Measurements from ENCODE around the gene ROR2.

The ROR2 gene

GRCh38 chr9:91920630-91921350 lies 29.2 kb downstream of the ROR2 start:
- H3F3A ChIP-seq (ENCODE audit: insufficient read depth) = no peaks in the 10 kb centered on the region
- no peak overlapping the region for H2AFZ ChIP-seq (ENCODE audit: low read depth, low read length, severe bottlenecking)
- no peaks in the 10 kb centered on the region for H3K36me3 ChIP-seq (ENCODE audit: low read length)
- TF ChIP-seq CTCF (IDR thresholded peaks at IDR 0.05; ENCODE audit: insufficient read depth, low read length, poor library complexity, severe bottlenecking) (no peak), EZH2phosphoT487 (conservative IDR thresholded peaks at IDR 0.05; ENCODE audit: low read length) (no peak)
- no peaks in the 10 kb centered on the region for H3K27me3 ChIP-seq (ENCODE audit: low read length)
- H3K4me3 ChIP-seq (ENCODE audit: insufficient read depth, low read length, poor library complexity, severe bottlenecking) = no peak overlapping the region
- no peak overlapping the region for H3K27ac ChIP-seq (ENCODE audit: low read depth, low read length)
- no peaks in the 10 kb centered on the region for H3K79me2 ChIP-seq (ENCODE audit: insufficient read depth, low read length)
- H4K20me1 ChIP-seq (ENCODE audit: low read depth, low read length) = no peaks in the 10 kb centered on the region
- H3K9ac ChIP-seq (ENCODE audit: low read length) = no peak overlapping the region
- no peaks in the 10 kb centered on the region for H3K9me3 ChIP-seq (ENCODE audit: insufficient read depth, low read length)
- no peaks in the 10 kb centered on the region for H3K9me2 ChIP-seq (replicated peaks; ENCODE audit: insufficient read depth, low read length)
- no peak overlapping the region for H3K4me2 ChIP-seq (ENCODE audit: low read depth, low read length, poor library complexity, severe bottlenecking)

GRCh38 chr9:91919621-91920020 lies 30.4 kb downstream of the ROR2 start:
- no peak overlapping the region for H3K4me3 ChIP-seq (ENCODE audit: insufficient read depth, low read length, poor library complexity, severe bottlenecking)
- H3K79me2 ChIP-seq (ENCODE audit: insufficient read depth, low read length) = no peaks in the 10 kb centered on the region
- H3K9me2 ChIP-seq (replicated peaks; ENCODE audit: insufficient read depth, low read length) = no peaks in the 10 kb centered on the region
- no peaks in the 10 kb centered on the region for H3K9me3 ChIP-seq (ENCODE audit: insufficient read depth, low read length)
- H3F3A ChIP-seq (ENCODE audit: insufficient read depth) = no peaks in the 10 kb centered on the region
- no peak overlapping the region for H2AFZ ChIP-seq (ENCODE audit: low read depth, low read length, severe bottlenecking)
- no peak overlapping the region for H3K4me2 ChIP-seq (ENCODE audit: low read depth, low read length, poor library complexity, severe bottlenecking)
- no peak overlapping the region for H3K9ac ChIP-seq (ENCODE audit: low read length)
- TF ChIP-seq EZH2phosphoT487 (conservative IDR thresholded peaks at IDR 0.05; ENCODE audit: low read length) = no peak
- TF ChIP-seq CTCF (IDR thresholded peaks at IDR 0.05; ENCODE audit: insufficient read depth, low read length, poor library complexity, severe bottlenecking) = no peak
- H3K36me3 ChIP-seq (ENCODE audit: low read length) = no peaks in the 10 kb centered on the region
- no peaks in the 10 kb centered on the region for H4K20me1 ChIP-seq (ENCODE audit: low read depth, low read length)
- H3K27me3 ChIP-seq (ENCODE audit: low read length) = no peaks in the 10 kb centered on the region
- no peak overlapping the region for H3K27ac ChIP-seq (ENCODE audit: low read depth, low read length)

GRCh38 chr9:91917436-91917835 lies 32.6 kb downstream of the ROR2 start:
- H3K9ac ChIP-seq (ENCODE audit: low read length) = no peak overlapping the region
- no peaks in the 10 kb centered on the region for H3K79me2 ChIP-seq (ENCODE audit: insufficient read depth, low read length)
- TF ChIP-seq CTCF (IDR thresholded peaks at IDR 0.05; ENCODE audit: insufficient read depth, low read length, poor library complexity, severe bottlenecking) (no peak), EZH2phosphoT487 (conservative IDR thresholded peaks at IDR 0.05; ENCODE audit: low read length) (no peak)
- no peak overlapping the region for H3K27ac ChIP-seq (ENCODE audit: low read depth, low read length)
- H3K4me3 ChIP-seq (ENCODE audit: insufficient read depth, low read length, poor library complexity, severe bottlenecking) = no peak overlapping the region
- H3K9me2 ChIP-seq (replicated peaks; ENCODE audit: insufficient read depth, low read length) = no peaks in the 10 kb centered on the region
- no peaks in the 10 kb centered on the region for H3K9me3 ChIP-seq (ENCODE audit: insufficient read depth, low read length)
- H3K27me3 ChIP-seq (ENCODE audit: low read length) = no peaks in the 10 kb centered on the region
- no peaks in the 10 kb centered on the region for H3F3A ChIP-seq (ENCODE audit: insufficient read depth)
- no peaks in the 10 kb centered on the region for H4K20me1 ChIP-seq (ENCODE audit: low read depth, low read length)
- H3K36me3 ChIP-seq (ENCODE audit: low read length) = no peaks in the 10 kb centered on the region
- no peak overlapping the region for H3K4me2 ChIP-seq (ENCODE audit: low read depth, low read length, poor library complexity, severe bottlenecking)
- H2AFZ ChIP-seq (ENCODE audit: low read depth, low read length, severe bottlenecking) = no peak overlapping the region
